GM12801 (cell line): ENCODE measurements around the gene RIMBP2.

Experiments used
- CTCF ChIP-seq: IDR thresholded peaks from one replicate; pipeline ENCODE4 v1.5.1; 2011; ENCODE audit warnings: control low read depth; ENCODE audit not compliant: insufficient read length; ENCODE audit errors: extremely low read depth

RIMBP2 gene

GRCh38 chr12:130468700-130469245 lies 247.3 kb downstream of the RIMBP2 start:
- no peak for TF ChIP-seq CTCF

GRCh38 chr12:130468186-130468585 lies 247.9 kb downstream of the RIMBP2 start:
- no peak for TF ChIP-seq CTCF

GRCh38 chr12:130465626-130466025 lies 250.5 kb downstream of the RIMBP2 start:
- TF ChIP-seq CTCF, result no peak

GRCh38 chr12:130465046-130465445 lies 251.1 kb downstream of the RIMBP2 start:
- TF ChIP-seq CTCF, result no peak

- no peak for TF ChIP-seq CTCF
These were observed 252.1 kb downstream of the RIMBP2 start for GRCh38 chr12:130463818-130464670.

- no peak for TF ChIP-seq CTCF
These were observed 252.8 kb downstream of the RIMBP2 start for GRCh38 chr12:130463275-130463658.

GRCh38 chr12:130462558-130463274 lies 253.4 kb downstream of the RIMBP2 start:
- no peak for TF ChIP-seq CTCF
